ENCODE results near the gene CD99.

CD99 gene

GRCh38 chrX:2679534-2680485, 11.3 kb upstream of the CD99 start:
- Histone ChIP-seq H3K27me3 (ENCODE audit: control insufficient read depth, insufficient read depth, low read length) (no peaks in the 10 kb centered on the region), H3K9ac (ENCODE audit: low read length) (no peak overlapping the region), H3K36me3 (ENCODE audit: control insufficient read depth, insufficient read depth, low read length) (no peaks in the 10 kb centered on the region), H3K4me3 (ENCODE audit: low read length) (no peak overlapping the region), H3K4me1 (ENCODE audit: control insufficient read depth, insufficient read depth, low read length) (peaks cover 10% of the 10 kb centered on the region), H3K27ac (ENCODE audit: low read depth, low read length) (peak overlapping the region; percentile 24)

GRCh38 chrX:2680486-2681348, 10.4 kb upstream of the CD99 start:
- Histone ChIP-seq H3K27ac (ENCODE audit: low read depth, low read length) (no peak overlapping the region), H3K36me3 (ENCODE audit: control insufficient read depth, insufficient read depth, low read length) (no peaks in the 10 kb centered on the region), H3K4me1 (ENCODE audit: control insufficient read depth, insufficient read depth, low read length) (peaks cover 10% of the 10 kb centered on the region), H3K9ac (ENCODE audit: low read length) (no peak overlapping the region), H3K27me3 (ENCODE audit: control insufficient read depth, insufficient read depth, low read length) (no peaks in the 10 kb centered on the region), H3K4me3 (ENCODE audit: low read length) (no peak overlapping the region)

DNA sequence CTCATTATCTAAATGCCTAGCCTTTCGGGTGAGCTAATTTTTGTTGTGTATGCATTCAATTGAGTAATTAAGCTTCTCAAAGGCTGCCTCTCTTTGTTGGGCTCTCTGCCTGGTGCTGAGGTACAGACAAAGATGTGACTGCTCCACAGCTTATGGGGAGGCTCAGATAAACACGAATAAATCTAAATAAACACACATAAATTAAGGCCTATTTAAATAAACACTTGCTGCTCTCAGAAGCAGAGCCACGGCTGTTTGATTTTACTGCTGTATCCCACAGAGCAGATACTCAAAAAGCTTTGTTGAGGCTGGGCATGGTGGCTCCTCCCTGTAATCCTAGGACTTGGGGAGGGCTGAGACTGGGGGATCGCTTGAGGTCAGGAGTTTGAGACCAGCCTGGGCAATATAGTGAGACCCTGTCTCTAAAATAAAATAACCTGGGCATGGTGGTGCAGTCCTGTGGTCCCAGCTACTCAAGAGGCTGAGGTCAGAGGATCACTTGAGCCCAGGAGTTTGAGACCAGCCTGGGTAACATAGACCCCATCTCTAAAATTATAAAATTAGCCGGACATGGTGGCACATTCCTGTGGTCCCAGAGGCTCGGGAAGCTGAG, 8.4 kb upstream of the CD99 start:
- no peak overlapping the region for H3K4me3 ChIP-seq (ENCODE audit: low read length)
- H3K4me1 ChIP-seq (ENCODE audit: control insufficient read depth, insufficient read depth, low read length), result no peaks in the 10 kb centered on the region
- H3K36me3 ChIP-seq (ENCODE audit: control insufficient read depth, insufficient read depth, low read length), result no peaks in the 10 kb centered on the region
- H3K9ac ChIP-seq (ENCODE audit: low read length), result no peak overlapping the region
- H3K27ac ChIP-seq (ENCODE audit: low read depth, low read length), result no peak overlapping the region
- no peaks in the 10 kb centered on the region for H3K27me3 ChIP-seq (ENCODE audit: control insufficient read depth, insufficient read depth, low read length)

DNA sequence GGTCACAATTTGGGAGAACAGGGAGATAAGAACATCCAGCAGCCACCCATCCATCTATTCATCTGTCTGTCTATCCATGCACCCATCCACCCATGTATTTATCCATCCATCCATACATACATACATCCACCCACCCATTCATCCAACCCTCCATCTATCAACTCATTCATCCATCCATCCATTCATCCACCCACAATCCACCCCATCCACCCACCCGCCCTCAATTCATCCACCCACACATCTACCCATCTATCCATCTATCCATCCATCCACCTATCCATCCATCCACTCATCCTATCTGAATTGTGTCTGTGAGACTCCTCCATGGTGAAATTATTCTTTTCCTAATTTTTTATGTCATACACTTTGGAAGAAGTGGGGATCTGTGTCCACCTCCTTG, 6.8 kb upstream of the CD99 start:
- H3K36me3 ChIP-seq (ENCODE audit: control insufficient read depth, insufficient read depth, low read length), result no peaks in the 10 kb centered on the region
- no peaks in the 10 kb centered on the region for H3K4me1 ChIP-seq (ENCODE audit: control insufficient read depth, insufficient read depth, low read length)
- H3K27me3 ChIP-seq (ENCODE audit: control insufficient read depth, insufficient read depth, low read length), result no peaks in the 10 kb centered on the region
- no peak overlapping the region for H3K9ac ChIP-seq (ENCODE audit: low read length)
- H3K27ac ChIP-seq (ENCODE audit: low read depth, low read length), result no peak overlapping the region
- H3K4me3 ChIP-seq (ENCODE audit: low read length), result no peak overlapping the region

GRCh38 chrX:2685886-2686285, 5.2 kb upstream of the CD99 start:
- H3K27me3 ChIP-seq (ENCODE audit: control insufficient read depth, insufficient read depth, low read length), result no peaks in the 10 kb centered on the region

GRCh38 chrX:2689773-2690666, 1.1 kb upstream of the CD99 start:
- H3K4me3 ChIP-seq (ENCODE audit: low read length), result peak overlapping the region; percentile 55
- no peak overlapping the region for H3K27ac ChIP-seq (ENCODE audit: low read depth, low read length)
- H3K9ac ChIP-seq (ENCODE audit: low read length), result no peak overlapping the region

More at GRCh38 chrX:2685886-2686285, 5.2 kb upstream of the CD99 start:
- Histone ChIP-seq H3K27ac (ENCODE audit: low read depth, low read length) (no peak overlapping the region), H3K4me3 (ENCODE audit: low read length) (no peak overlapping the region), H3K4me1 (ENCODE audit: control insufficient read depth, insufficient read depth, low read length) (no peaks in the 10 kb centered on the region), H3K9ac (ENCODE audit: low read length) (no peak overlapping the region), H3K36me3 (ENCODE audit: control insufficient read depth, insufficient read depth, low read length) (no peaks in the 10 kb centered on the region)

DNA sequence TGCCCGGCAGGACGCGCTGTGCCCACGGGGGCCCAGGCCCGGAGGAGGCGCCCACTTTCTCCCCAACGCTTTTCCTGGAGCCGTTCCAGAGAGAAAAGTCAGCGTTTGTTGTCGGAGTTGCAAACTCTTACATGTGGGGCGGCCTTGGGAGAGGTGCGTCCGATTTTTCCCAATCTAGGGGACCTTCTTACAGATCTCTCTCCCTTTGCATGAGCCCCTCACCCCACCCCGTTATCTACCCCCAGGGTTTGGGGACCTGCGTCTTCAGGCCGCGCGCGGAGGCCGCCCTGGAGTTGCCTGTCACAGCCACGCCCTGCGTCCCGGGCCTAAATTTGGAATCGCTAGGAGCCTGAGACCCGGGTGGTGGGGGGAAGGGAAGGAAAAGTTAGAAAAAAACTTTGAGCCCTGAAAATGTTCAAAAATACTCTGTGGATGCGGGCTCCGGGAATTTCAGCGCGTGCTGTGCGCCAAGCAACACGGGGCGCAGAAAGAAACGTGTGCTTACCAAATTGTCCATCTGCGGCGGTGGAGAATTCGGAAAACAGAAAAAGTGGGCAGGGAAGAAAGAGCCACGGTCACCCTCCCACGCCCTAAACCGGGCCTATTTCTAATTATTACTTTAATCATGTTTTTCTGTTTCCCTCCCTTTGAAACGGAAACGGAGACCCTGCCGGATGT, 587 bp downstream of the CD99 start:
- H3K27ac ChIP-seq (ENCODE audit: low read depth, low read length), result peak overlapping the region; percentile 85
- peaks cover 18% of the 10 kb centered on the region for H3K4me1 ChIP-seq (ENCODE audit: control insufficient read depth, insufficient read depth, low read length)
- peak overlapping the region; percentile 93 for H3K9ac ChIP-seq (ENCODE audit: low read length)
- H3K4me3 ChIP-seq (ENCODE audit: low read length), result peak overlapping the region; percentile 79
- H3K36me3 ChIP-seq (ENCODE audit: control insufficient read depth, insufficient read depth, low read length), result no peaks in the 10 kb centered on the region
- H3K27me3 ChIP-seq (ENCODE audit: control insufficient read depth, insufficient read depth, low read length), result no peaks in the 10 kb centered on the region

More at GRCh38 chrX:2689773-2690666, 1.1 kb upstream of the CD99 start:
- Histone ChIP-seq H3K4me1 (ENCODE audit: control insufficient read depth, insufficient read depth, low read length) (peaks cover 12% of the 10 kb centered on the region), H3K36me3 (ENCODE audit: control insufficient read depth, insufficient read depth, low read length) (no peaks in the 10 kb centered on the region), H3K27me3 (ENCODE audit: control insufficient read depth, insufficient read depth, low read length) (no peaks in the 10 kb centered on the region)

GRCh38 chrX:2692221-2693112, 1.4 kb downstream of the CD99 start:
- peak overlapping the region; percentile 54 for H3K9ac ChIP-seq (ENCODE audit: low read length)
- no peaks in the 10 kb centered on the region for H3K27me3 ChIP-seq (ENCODE audit: control insufficient read depth, insufficient read depth, low read length)
- H3K4me1 ChIP-seq (ENCODE audit: control insufficient read depth, insufficient read depth, low read length), result peaks cover 20% of the 10 kb centered on the region

GRCh38 chrX:2693113-2694002, 2.3 kb downstream of the CD99 start:
- no peaks in the 10 kb centered on the region for H3K27me3 ChIP-seq (ENCODE audit: control insufficient read depth, insufficient read depth, low read length)
- H3K9ac ChIP-seq (ENCODE audit: low read length), result no peak overlapping the region
- no peaks in the 10 kb centered on the region for H3K36me3 ChIP-seq (ENCODE audit: control insufficient read depth, insufficient read depth, low read length)
- peak overlapping the region; percentile 79 for H3K4me3 ChIP-seq (ENCODE audit: low read length)
- H3K27ac ChIP-seq (ENCODE audit: low read depth, low read length), result peak overlapping the region; percentile 85
- H3K4me1 ChIP-seq (ENCODE audit: control insufficient read depth, insufficient read depth, low read length), result peaks cover 24% of the 10 kb centered on the region

More at GRCh38 chrX:2692221-2693112, 1.4 kb downstream of the CD99 start:
- H3K36me3 ChIP-seq (ENCODE audit: control insufficient read depth, insufficient read depth, low read length), result no peaks in the 10 kb centered on the region
- peak overlapping the region; percentile 85 for H3K27ac ChIP-seq (ENCODE audit: low read depth, low read length)
- H3K4me3 ChIP-seq (ENCODE audit: low read length), result peak overlapping the region; percentile 79

DNA sequence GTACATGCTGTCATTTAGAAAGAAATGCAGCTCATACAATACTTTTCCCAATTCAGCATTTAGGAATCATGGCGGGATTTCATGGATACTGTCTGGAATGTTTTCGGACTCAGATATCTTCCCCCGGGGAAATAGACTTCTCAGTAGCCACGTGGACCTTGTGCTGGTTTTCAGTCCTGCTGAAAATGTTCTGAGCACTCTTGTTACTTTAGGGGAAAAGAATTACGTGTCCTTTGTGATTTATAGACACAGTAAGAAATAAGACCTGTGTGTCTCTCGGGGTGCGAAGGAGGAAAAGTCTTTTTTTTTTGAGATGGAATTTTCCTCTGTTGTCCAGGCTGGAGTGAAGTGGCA, 3.8 kb downstream of the CD99 start:
- Histone ChIP-seq H3K4me3 (ENCODE audit: low read length) (no peak overlapping the region), H3K9ac (ENCODE audit: low read length) (no peak overlapping the region), H3K27me3 (ENCODE audit: control insufficient read depth, insufficient read depth, low read length) (no peaks in the 10 kb centered on the region), H3K27ac (ENCODE audit: low read depth, low read length) (peak overlapping the region; percentile 72), H3K36me3 (ENCODE audit: control insufficient read depth, insufficient read depth, low read length) (no peaks in the 10 kb centered on the region), H3K4me1 (ENCODE audit: control insufficient read depth, insufficient read depth, low read length) (peaks cover 24% of the 10 kb centered on the region)
